AG08395 (cell line): ENCODE measurements around the gene KDM4C.
A peak's percentile ranks its signal among the peaks of the same experiment; 100 is the strongest.

Source experiments
- DNase-seq: peaks from one replicate; pipeline ENCODE4 v3.0.0; 2012; ENCODE audit warnings: mixed read lengths, low spot score

Gene KDM4C

GRCh38 chr9:7212101-7212500, 454.3 kb downstream of the KDM4C start:
- DNase-seq: no peak

GRCh38 chr9:7216004-7216841, 458.4 kb downstream of the KDM4C start:
- peak; percentile 20 for DNase-seq

- DNase-seq: no peak
Measured at GRCh38 chr9:7223981-7224380, 466.2 kb downstream of the KDM4C start.
